K562 (cell line): ENCODE results near the gene ANXA4. TPM values are rescaled to one million over a fixed set of nuclear protein-coding genes. Genes with fewer than 3 reads are reported as not detected.

ENCODE experiments used
- ATAC-seq: fragments of 200-7000 bp; cut with Tn5 transposase; 3 replicates; pipeline ENCODE4 v1.9.1; 2020; ENCODE audit warnings: moderate library complexity
- BruUV-seq: library from RNA; stranded (reverse); fragments of 400-500 nt; replicated peaks from 2 replicates; lab custom pipeline; 2021; lab: Mats Ljungman, UMichigan
- CTCF ChIA-PET: fragments of 300-600 bp; formaldehyde crosslinking; extraction: SDS; loops from one replicate; lab custom pipeline; 2021; ENCODE audit warnings: low intra/inter-chr PET ratio; lab: Yijun Ruan, JAX
- POLR2A ChIA-PET: fragments of 300-600, 350-650 bp; sonication (Branson Sonifier 250); formaldehyde crosslinking; extraction: SDS; loops from one replicate; lab custom pipeline; 2021; ENCODE audit warnings: antibody characterized with exemption, inconsistent platforms; lab: Yijun Ruan, JAX
- DNase-seq, 4 experiments: peaks; one replicate each; pipeline versions ENCODE4 v3.0.0 to v3.0.0-alpha.2; 2011 to 2018; ENCODE audit warnings: low spot score in 3 of 4, mixed read lengths in 3 of 4; ENCODE audit errors: extremely low read depth in 1 of 4
- FAIRE-seq: peaks from 2 replicates; lab custom pipeline; 2011; peaks lifted over from hg19 to GRCh38; lab: Jason Lieb, UNC
- H2AFZ ChIP-seq: 2 replicates; pipeline ENCODE4 v1.6.0; 2011; ENCODE audit warnings: low read depth, low read length, control low read depth, inconsistent platforms
- H3K27ac ChIP-seq: fragments of 200-600 bp; 3 replicates; pipeline ENCODE4 v1.8.0; 2011; ENCODE audit warnings: low read depth, mild to moderate bottlenecking, control low read depth, inconsistent platforms, low read length, moderate library complexity, mixed read lengths; ENCODE audit errors: extremely low read depth
- H3K27me3 ChIP-seq, 2 experiments: fragments of 300-600 bp in 1 of 2; 2 replicates in 1 of 2; 3 replicates in 1 of 2; pipeline versions ENCODE4 v1.6.0 to v1.8.0; 2011; ENCODE audit warnings: inconsistent platforms in 2 of 2, low read length in 2 of 2, mild to moderate bottlenecking in 1 of 2, mixed read lengths in 1 of 2, moderate library complexity in 1 of 2; ENCODE audit not compliant: control insufficient read depth in 2 of 2, insufficient read depth in 2 of 2
- H3K36me3 ChIP-seq: fragments of 300-600 bp; 3 replicates; pipeline ENCODE4 v1.8.0; 2011; ENCODE audit warnings: mild to moderate bottlenecking, low read length, inconsistent platforms; ENCODE audit not compliant: control insufficient read depth, insufficient read depth
- H3K4me1 ChIP-seq, 2 experiments: fragments of 200-600 bp in 1 of 2; replicated peaks in 1 of 2; 2 replicates in 1 of 2; 3 replicates in 1 of 2; pipeline versions ENCODE4 v1.5.1 to v1.8.0; 2011; ENCODE audit warnings: inconsistent platforms in 2 of 2, low read length in 2 of 2, mild to moderate bottlenecking in 1 of 2, mixed read lengths in 1 of 2, moderate library complexity in 1 of 2; ENCODE audit not compliant: control insufficient read depth in 2 of 2, insufficient read depth in 2 of 2
- H3K4me2 ChIP-seq: 2 replicates; pipeline ENCODE4 v1.6.1; 2011; ENCODE audit warnings: low read length, control low read depth, inconsistent platforms, mixed read lengths; ENCODE audit not compliant: insufficient read depth
- H3K4me3 ChIP-seq: fragments of 200-600 bp; sonication (generic), shearing (Covaris generic); 2 replicates; pipeline ENCODE4 v1.5.1; 2016; ENCODE audit warnings: control low read depth, inconsistent platforms
- H3K79me2 ChIP-seq: fragments of 200-600 bp; 3 replicates; pipeline ENCODE4 v1.8.0; 2011; ENCODE audit warnings: low read length, inconsistent platforms; ENCODE audit not compliant: control insufficient read depth, insufficient read depth
- H3K9ac ChIP-seq, 2 experiments: 2 replicates each; pipeline versions ENCODE4 v1.6.0 to v1.6.1; 2011; ENCODE audit warnings: low read depth in 2 of 2, low read length in 2 of 2, control low read depth in 1 of 2, inconsistent platforms in 1 of 2, mild to moderate bottlenecking in 1 of 2, mixed read lengths in 1 of 2; ENCODE audit not compliant: insufficient read depth in 1 of 2
- H3K9me1 ChIP-seq: one replicate; pipeline ENCODE4 v1.6.0; 2011; ENCODE audit warnings: inconsistent platforms, mild to moderate bottlenecking, low read length, moderate library complexity; ENCODE audit not compliant: control insufficient read depth, insufficient read depth
- H3K9me3 ChIP-seq: replicated peaks from 2 replicates; pipeline ENCODE4 v1.5.1; 2011; ENCODE audit warnings: low read depth, low read length, inconsistent platforms; ENCODE audit not compliant: control insufficient read depth, insufficient read depth
- H4K20me1 ChIP-seq: replicated peaks from 2 replicates; pipeline ENCODE4 v1.6.1; 2011; ENCODE audit warnings: low read length, inconsistent platforms, mixed read lengths; ENCODE audit not compliant: control insufficient read depth, insufficient read depth
- CEBPB ChIP-seq: fragments of 450-650 bp; IDR thresholded peaks from 2 replicates; pipeline ENCODE4 v1.6.1; 2016; ENCODE audit warnings: missing genetic modification characterization, missing compliant biosample characterization
- EP300 ChIP-seq: IDR thresholded peaks from 2 replicates; pipeline ENCODE4 v1.6.1; 2012; ENCODE audit warnings: low read length, improper control_type of control experiment
- KDM5B ChIP-seq: fragments of 200-600 bp; sonication (generic); IDR thresholded peaks from 2 replicates; pipeline ENCODE4 v1.6.1; 2012; ENCODE audit warnings: low read depth, mild to moderate bottlenecking, moderate library complexity, low read length, control low read depth, inconsistent platforms; ENCODE audit not compliant: insufficient replicate concordance
- SAFB ChIP-seq: fragments of 200-400 bp; formaldehyde crosslinking; IDR thresholded peaks from 2 replicates; pipeline ENCODE4 v1.6.1; 2017; ENCODE audit warnings: low read depth, low read length, borderline replicate concordance
- SIX5 ChIP-seq, 2 experiments: IDR thresholded peaks; 2 replicates each; pipeline ENCODE4 v1.6.1; 2011; ENCODE audit warnings: low read length in 2 of 2, borderline replicate concordance in 1 of 2, low read depth in 1 of 2, mild to moderate bottlenecking in 1 of 2, moderate library complexity in 1 of 2; ENCODE audit not compliant: insufficient read depth in 1 of 2
- TCF3 ChIP-seq: sonication (generic); formaldehyde crosslinking; IDR thresholded peaks from 2 replicates; pipeline ENCODE4 v1.4.0; 2020; ENCODE audit warnings: mild to moderate bottlenecking, missing genetic modification reagents
- ZKSCAN8 ChIP-seq: fragments of 200-800 bp; sonication (Bioruptor generic); IDR thresholded peaks from 2 replicates; pipeline ENCODE4 v1.6.1; 2016; ENCODE audit warnings: missing genetic modification characterization, missing compliant biosample characterization
- ZSCAN29 ChIP-seq: fragments of 450-650 bp; IDR thresholded peaks from 2 replicates; pipeline ENCODE4 v1.6.1; 2017
- WGBS: fragments of 100-300 bp; shearing (Covaris generic); methylation state at CpG from one replicate; pipeline ENCODE4 v1.1.6; 2016; ENCODE audit warnings: low coverage, mixed read lengths; ENCODE audit not compliant: insufficient coverage; ENCODE audit errors: missing lambda C conversion rate; 5-methylcytosine and 5-hydroxymethylcytosine counted together
- in situ Hi-C: fragments of 300-500 bp; cut with MboI; formaldehyde crosslinking; loops from 4 replicates; pipeline ENCODE4 v1.15.0; 2018; ENCODE audit warnings: inconsistent platforms, mixed read lengths
- intact Hi-C: fragments of 100-400 bp; cut with micrococcal nuclease; formaldehyde crosslinking; loops from 2 replicates; pipeline ENCODE4 v1.14.2; 2022
- polyA plus RNA-seq, 8 experiments: library from polyadenylated mRNA; depleted of rRNA in 4 of 8; stranded (reverse) in 5 of 8; unstranded in 3 of 8; fragments of >200 nt; fragmentation: Nextera tagmentation in 2 of 8; fragmentation: Illumina TruSeq in 1 of 8; extraction: Ambion mirVana in 2 of 8; extraction: Trizol in 1 of 8; gene quantifications; 2 replicates each; pipeline versions ENCODE4 v1.2.1 to v1.2.3, GENCODE V29; 2011 to 2014; ENCODE audit warnings: inconsistent platforms in 1 of 8, missing spikeins in 1 of 8
- total RNA-seq, 7 experiments: library from RNA; depleted of rRNA in 6 of 7; stranded (reverse); fragments of >200 nt in 6 of 7; fragmentation: Illumina TruSeq in 2 of 7; extraction: Trizol in 2 of 7; gene quantifications; 2 replicates each; pipeline versions ENCODE4 v1.2.1 to v1.2.3, GENCODE V29; 2011 to 2021; ENCODE audit warnings: low replicate concordance in 1 of 7

Gene ANXA4
- total and polyA plus RNA-seq, 9 of the 15 experiments (the other 6 are each of a cell fraction or from before 2014, with no cell fraction given), result 3.4 to 13.6 (median 11.6) TPM

DNA sequence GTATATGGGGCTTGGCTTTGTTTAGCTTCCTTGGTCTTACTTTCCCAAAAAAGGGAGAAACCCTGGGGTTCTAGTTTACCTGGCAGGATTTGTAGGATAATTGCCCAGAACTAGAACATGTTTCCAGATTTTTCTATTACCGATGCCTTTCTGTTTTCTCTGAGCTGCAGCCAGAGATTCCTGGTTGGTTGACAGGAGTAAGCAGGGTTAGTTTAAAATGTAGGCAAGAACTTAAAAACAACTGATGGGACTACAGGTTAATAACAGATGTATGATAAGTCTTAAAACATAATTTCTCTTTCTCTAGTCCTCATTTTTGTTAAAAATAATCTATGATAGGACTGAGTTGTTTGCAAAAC, 48.6 kb downstream of the ANXA4 start (continued):
- no peak for TF ChIP-seq SIX5 (IDR thresholded peaks at IDR 0.05; ENCODE audit: borderline replicate concordance in 1 of 2, insufficient read depth in 1 of 2, low read depth in 1 of 2, low read length in 2 of 2)
- no peak for TF ChIP-seq EP300

DNA sequence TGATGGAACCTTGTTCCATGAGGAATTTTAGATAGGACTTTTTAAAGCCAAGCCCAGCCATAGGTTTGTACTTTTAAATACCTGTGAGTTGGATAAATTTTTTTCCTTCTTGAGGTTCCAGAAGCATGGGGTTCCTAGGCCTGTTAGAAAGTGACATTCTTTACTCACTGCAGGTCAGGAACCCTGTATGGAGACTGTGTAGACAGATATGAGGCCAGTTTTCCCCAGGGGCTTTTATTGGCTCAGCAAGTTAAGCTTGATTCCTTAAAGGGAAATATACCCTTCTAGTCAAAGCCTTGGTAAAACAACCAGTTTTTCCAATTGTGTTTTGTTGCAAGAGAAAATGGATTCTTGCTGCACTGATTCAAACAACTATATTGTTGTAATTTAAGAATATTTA, 49.1 kb downstream of the ANXA4 start:
- no peak for FAIRE-seq

DNA sequence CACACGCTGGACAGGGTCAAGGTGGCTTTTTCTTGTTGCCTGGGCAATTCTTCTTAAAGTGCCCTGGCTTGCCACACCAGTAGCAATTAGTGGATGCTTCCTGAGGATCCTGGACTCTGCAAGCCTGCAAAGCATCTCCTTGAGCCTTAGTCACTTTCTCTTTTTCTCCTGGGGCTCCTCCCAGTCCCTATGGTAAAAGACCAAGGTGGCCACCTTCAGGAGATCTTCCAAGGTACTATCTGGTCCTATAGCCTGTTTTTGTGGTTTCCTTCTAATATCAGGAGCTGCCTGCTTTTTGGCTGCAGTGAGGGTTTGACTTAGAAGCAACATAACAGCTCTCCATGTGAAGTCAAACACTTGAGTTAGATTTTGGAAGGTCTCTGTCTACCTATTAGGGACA, 54.2 kb downstream of the ANXA4 start:
- peaks cover 3 to 23% of the 10 kb centered on the region in 2 experiments; a peak in 4 of 5 replicates for H3K4me1 ChIP-seq
- no peak overlapping the region for H3K4me2 ChIP-seq
- peaks cover 14% of the 10 kb centered on the region for H4K20me1 ChIP-seq
- FAIRE-seq, result no peak
- no peak overlapping the region for H3K4me3 ChIP-seq
- ChIA-PET CTCF (no interaction called here), POLR2A (interaction anchor here (1.4 kb wide), 1 partner anchor 52 kb away, joined by 5 read pairs; no protein-coding TSS in a partner anchor)
- no peaks in the 10 kb centered on the region for H3K36me3 ChIP-seq
- H2AFZ ChIP-seq, result no peak overlapping the region
- peak in 1 of 4 experiments; percentile 60 for DNase-seq
- H3K27ac ChIP-seq, result no peak overlapping the region
- H3K9me3 ChIP-seq, result no peaks in the 10 kb centered on the region
- no peaks in the 10 kb centered on the region; a peak in 1 of 5 replicates for H3K27me3 ChIP-seq
- no TSS peak for BruUV-seq
- H3K9ac ChIP-seq, result no peak overlapping the region
- intact Hi-C loops (loop anchor here (1.0 to 5.0 kb wide), 3 partner anchors 54 to 239 kb away; partner anchors contain the start of gene ANXA4), in situ Hi-C loops (loop anchor here (5.0 kb wide), 1 partner anchor 54 kb away; the partner anchor contains the start of gene ANXA4)
- H3K79me2 ChIP-seq, result no peaks in the 10 kb centered on the region
- peak; percentile 37 for ATAC-seq
- H3K9me1 ChIP-seq, result no peaks in the 10 kb centered on the region
- 47% methylated on average over 1 of the region's 1 CpG for WGBS
- TF ChIP-seq ZKSCAN8, result no peak
- no peak for TF ChIP-seq CEBPB
- peak; percentile 7 for TF ChIP-seq KDM5B
- peak; percentile 52 for TF ChIP-seq TCF3 (CRISPR knock-in tag)

More for the DNA sequence above, 49.1 kb downstream of the ANXA4 start:
- in situ Hi-C loops (no loop called here), intact Hi-C loops (no loop called here)
- H3K4me2 ChIP-seq, result no peak overlapping the region
- H3K27me3 ChIP-seq, result no peaks in the 10 kb centered on the region
- no peaks in the 10 kb centered on the region for H3K36me3 ChIP-seq
- H3K4me3 ChIP-seq, result no peak overlapping the region
- no peaks in the 10 kb centered on the region for H3K9me1 ChIP-seq
- no peak for DNase-seq
- H2AFZ ChIP-seq, result no peak overlapping the region
- H3K79me2 ChIP-seq, result no peaks in the 10 kb centered on the region
- ChIA-PET CTCF (no interaction called here), POLR2A (interaction anchor here (1.3 to 2.2 kb wide), 2 partner anchors 10 to 151 kb away, joined by 3 to 11 read pairs; no protein-coding TSS in a partner anchor)
- BruUV-seq, result no TSS peak
- no peaks in the 10 kb centered on the region for H4K20me1 ChIP-seq
- TF ChIP-seq ZSCAN29 (peak; percentile 78), SAFB (no peak)
- no peaks in the 10 kb centered on the region for H3K9me3 ChIP-seq
- H3K27ac ChIP-seq, result no peak overlapping the region
- no peak for ATAC-seq
- H3K4me1 ChIP-seq, result no peaks in the 10 kb centered on the region; a peak in 1 of 5 replicates
- no peak overlapping the region for H3K9ac ChIP-seq
